H1 (cell line): ENCODE measurements around the gene SH3GL2.

ENCODE experiments used
- ATF3 ChIP-seq: IDR thresholded peaks from 2 replicates; pipeline ENCODE4 v1.6.1; 2011; ENCODE audit warnings: low read depth, mild to moderate bottlenecking, low read length; ENCODE audit not compliant: insufficient read depth
- BRCA1 ChIP-seq: IDR thresholded peaks from 2 replicates; pipeline ENCODE4 v1.6.1; 2012; ENCODE audit warnings: low read depth, low read length, improper control_type of control experiment
- CHD7 ChIP-seq: fragments of 300-600 bp; sonication (generic); IDR thresholded peaks from 2 replicates; pipeline ENCODE4 v1.7.1; 2012; ENCODE audit warnings: low read length, moderate library complexity, mild to moderate bottlenecking, inconsistent platforms; ENCODE audit not compliant: insufficient replicate concordance
- CTCF ChIP-seq, 3 experiments: IDR thresholded peaks; 1 replicate in 2 of 3; 2 replicates in 1 of 3; pipeline versions ENCODE4 v1.5.1 to v1.6.1; 2011; ENCODE audit warnings: low read length in 3 of 3, mild to moderate bottlenecking in 3 of 3, inconsistent platforms in 2 of 3, low read depth in 1 of 3, moderate library complexity in 1 of 3; ENCODE audit not compliant: insufficient read depth in 1 of 3; ENCODE audit errors: control extremely low read depth in 1 of 3
- NRF1 ChIP-seq: IDR thresholded peaks from 2 replicates; pipeline ENCODE4 v1.6.1; 2011; ENCODE audit warnings: mild to moderate bottlenecking, low read depth, low read length, improper control_type of control experiment
- POLR2A ChIP-seq, 2 experiments: IDR thresholded peaks; 1 replicate in 1 of 2; 2 replicates in 1 of 2; pipeline ENCODE4 v1.6.1; 2011; ENCODE audit warnings: low read depth in 2 of 2, low read length in 2 of 2, mild to moderate bottlenecking in 2 of 2; ENCODE audit errors: control extremely low read depth in 1 of 2
- POLR2AphosphoS5 ChIP-seq: IDR thresholded peaks from 2 replicates; pipeline ENCODE4 v1.6.1; 2011; ENCODE audit warnings: low read depth, low read length
- SP2 ChIP-seq: IDR thresholded peaks from 2 replicates; pipeline ENCODE4 v1.6.1; 2012; ENCODE audit warnings: mild to moderate bottlenecking, low read length, inconsistent platforms
- TAF1 ChIP-seq: IDR thresholded peaks from 2 replicates; pipeline ENCODE4 v1.6.1; 2011; ENCODE audit warnings: mild to moderate bottlenecking, low read depth, low read length
- TBP ChIP-seq: IDR thresholded peaks from 2 replicates; pipeline ENCODE4 v1.6.1; 2011; ENCODE audit warnings: low read depth, low read length, improper control_type of control experiment

- no peak for TF ChIP-seq POLR2A (IDR thresholded peaks at IDR 0.05; ENCODE audit: control extremely low read depth in 1 of 2, low read depth in 2 of 2, low read length in 2 of 2)
- TF ChIP-seq BRCA1, result no peak
- no peak for TF ChIP-seq CTCF (IDR thresholded peaks at IDR 0.05; ENCODE audit: control extremely low read depth in 1 of 3, insufficient read depth in 1 of 3, low read depth in 1 of 3, low read length in 3 of 3)
- no peak for TF ChIP-seq POLR2AphosphoS5
- no peak for TF ChIP-seq TAF1
- TF ChIP-seq CHD7, result no peak
- TF ChIP-seq NRF1, result no peak
- TF ChIP-seq ATF3, result no peak
- no peak for TF ChIP-seq TBP
- no peak for TF ChIP-seq SP2
Measured at GRCh38 chr9:17824616-17825264, 245.9 kb downstream of the SH3GL2 start.
